HEK293 (cell line): ENCODE results near the gene PPP1CA.

Experiments used
- BCL11A ChIP-seq: fragments of 450-650 bp; formaldehyde crosslinking; IDR thresholded peaks from 2 replicates; pipeline ENCODE4 v1.5.1; 2016; ENCODE audit warnings: low read depth, missing biosample characterization, missing genetic modification characterization
- GLIS1 ChIP-seq: fragments of 450-650 bp; formaldehyde crosslinking; IDR thresholded peaks from 2 replicates; pipeline ENCODE4 v1.5.1; 2016; ENCODE audit warnings: missing biosample characterization, missing genetic modification characterization
- GLIS2 ChIP-seq: fragments of 450-650 bp; formaldehyde crosslinking; IDR thresholded peaks from 2 replicates; pipeline ENCODE4 v1.5.1; 2016; ENCODE audit warnings: missing biosample characterization, missing genetic modification characterization
- KLF16 ChIP-seq: fragments of 450-650 bp; formaldehyde crosslinking; IDR thresholded peaks from 2 replicates; pipeline ENCODE4 v1.5.1; 2017; ENCODE audit warnings: missing biosample characterization, missing genetic modification characterization
- KLF8 ChIP-seq: fragments of 450-650 bp; formaldehyde crosslinking; IDR thresholded peaks from 2 replicates; pipeline ENCODE4 v1.5.1; 2016; ENCODE audit warnings: missing biosample characterization, missing genetic modification characterization
- MEIS1 ChIP-seq: sonication (generic); formaldehyde crosslinking; IDR thresholded peaks from 2 replicates; pipeline ENCODE4 v1.8.1; 2022; ENCODE audit warnings: missing genetic modification reagents, mild to moderate bottlenecking, borderline replicate concordance
- SALL2 ChIP-seq: fragments of 450-650 bp; formaldehyde crosslinking; IDR thresholded peaks from 2 replicates; pipeline ENCODE4 v1.5.0; 2017; ENCODE audit warnings: missing biosample characterization, mild to moderate bottlenecking, missing genetic modification characterization, borderline replicate concordance
- TRIM28 ChIP-seq: IDR thresholded peaks from 2 replicates; pipeline ENCODE4 v1.6.1; 2011; ENCODE audit warnings: low read length, control low read depth, borderline replicate concordance
- ZBTB1 ChIP-seq: fragments of 450-650 bp; formaldehyde crosslinking; IDR thresholded peaks from 2 replicates; pipeline ENCODE4 v1.5.1; 2016; ENCODE audit warnings: missing biosample characterization, missing genetic modification characterization
- ZBTB10 ChIP-seq: fragments of 450-650 bp; formaldehyde crosslinking; IDR thresholded peaks from 2 replicates; pipeline ENCODE4 v1.5.1; 2016; ENCODE audit warnings: missing biosample characterization, missing genetic modification characterization
- ZBTB11 ChIP-seq: fragments of 450-650 bp; formaldehyde crosslinking; conservative IDR thresholded peaks from 2 replicates; pipeline ENCODE4 v1.5.1; 2016; ENCODE audit warnings: low read depth, missing biosample characterization, missing genetic modification characterization
- ZIC2 ChIP-seq: fragments of 450-650 bp; formaldehyde crosslinking; IDR thresholded peaks from 2 replicates; pipeline ENCODE4 v1.5.1; 2016; ENCODE audit warnings: missing biosample characterization, missing genetic modification characterization
- ZNF133 ChIP-seq: fragments of 450-650 bp; formaldehyde crosslinking; IDR thresholded peaks from 2 replicates; pipeline ENCODE4 v1.5.1; 2016; ENCODE audit warnings: missing biosample characterization, missing genetic modification characterization
- ZNF16 ChIP-seq: fragments of 450-650 bp; formaldehyde crosslinking; IDR thresholded peaks from 2 replicates; pipeline ENCODE4 v1.5.1; 2016; ENCODE audit warnings: low read depth, missing biosample characterization, missing genetic modification characterization
- ZNF214 ChIP-seq: fragments of 450-650 bp; formaldehyde crosslinking; IDR thresholded peaks from 2 replicates; pipeline ENCODE4 v1.5.1; 2017; ENCODE audit warnings: missing biosample characterization, mild to moderate bottlenecking, missing genetic modification characterization, borderline replicate concordance
- ZNF239 ChIP-seq: fragments of 450-650 bp; formaldehyde crosslinking; IDR thresholded peaks from 2 replicates; pipeline ENCODE4 v1.5.1; 2016; ENCODE audit warnings: missing biosample characterization, missing genetic modification characterization
- ZNF341 ChIP-seq: fragments of 450-650 bp; formaldehyde crosslinking; IDR thresholded peaks from 2 replicates; pipeline ENCODE4; 2016; ENCODE audit warnings: low read depth, missing biosample characterization, missing genetic modification characterization
- ZNF449 ChIP-seq: fragments of 450-650 bp; formaldehyde crosslinking; IDR thresholded peaks from 2 replicates; pipeline ENCODE4 v1.5.1; 2017; ENCODE audit warnings: missing biosample characterization, mild to moderate bottlenecking, missing genetic modification characterization, moderate library complexity
- ZNF488 ChIP-seq: fragments of 450-650 bp; formaldehyde crosslinking; IDR thresholded peaks from 2 replicates; pipeline ENCODE4 v1.5.1; 2016; ENCODE audit warnings: missing biosample characterization, missing genetic modification characterization
- ZNF529 ChIP-seq: fragments of 450-650 bp; formaldehyde crosslinking; IDR thresholded peaks from 2 replicates; pipeline ENCODE4 v1.5.1; 2017; ENCODE audit warnings: missing genetic modification characterization, missing biosample characterization; ENCODE audit not compliant: insufficient replicate concordance
- ZNF571 ChIP-seq: fragments of 450-650 bp; formaldehyde crosslinking; IDR thresholded peaks from 2 replicates; pipeline ENCODE4 v1.5.0; 2017; ENCODE audit warnings: missing biosample characterization, missing genetic modification characterization
- ZNF585B ChIP-seq: fragments of 450-650 bp; formaldehyde crosslinking; IDR thresholded peaks from 2 replicates; pipeline ENCODE4 v1.5.1; 2016; ENCODE audit warnings: missing biosample characterization, missing genetic modification characterization
- ZNF701 ChIP-seq: fragments of 450-650 bp; formaldehyde crosslinking; IDR thresholded peaks from 2 replicates; pipeline ENCODE4 v1.5.1; 2016; ENCODE audit warnings: missing biosample characterization, missing genetic modification characterization
- ZNF707 ChIP-seq: fragments of 450-650 bp; formaldehyde crosslinking; IDR thresholded peaks from 2 replicates; pipeline ENCODE4 v1.5.1; 2016; ENCODE audit warnings: missing biosample characterization, missing genetic modification characterization
- ZNF76 ChIP-seq: fragments of 450-650 bp; formaldehyde crosslinking; IDR thresholded peaks from 2 replicates; pipeline ENCODE4; 2016; ENCODE audit warnings: low read depth, missing biosample characterization, missing genetic modification characterization, borderline replicate concordance
- TF ChIP-seq, protein P1 (sequence below): fragments of 450-650 bp; formaldehyde crosslinking; IDR thresholded peaks from 2 replicates; pipeline ENCODE4 v1.5.1; 2017; ENCODE audit warnings: missing biosample characterization, missing genetic modification characterization
- TF ChIP-seq, protein P2 (sequence below): fragments of 450-650 bp; formaldehyde crosslinking; IDR thresholded peaks from 2 replicates; pipeline ENCODE4 v1.5.1; 2016; ENCODE audit warnings: missing biosample characterization, missing genetic modification characterization

The PPP1CA gene

DNA sequence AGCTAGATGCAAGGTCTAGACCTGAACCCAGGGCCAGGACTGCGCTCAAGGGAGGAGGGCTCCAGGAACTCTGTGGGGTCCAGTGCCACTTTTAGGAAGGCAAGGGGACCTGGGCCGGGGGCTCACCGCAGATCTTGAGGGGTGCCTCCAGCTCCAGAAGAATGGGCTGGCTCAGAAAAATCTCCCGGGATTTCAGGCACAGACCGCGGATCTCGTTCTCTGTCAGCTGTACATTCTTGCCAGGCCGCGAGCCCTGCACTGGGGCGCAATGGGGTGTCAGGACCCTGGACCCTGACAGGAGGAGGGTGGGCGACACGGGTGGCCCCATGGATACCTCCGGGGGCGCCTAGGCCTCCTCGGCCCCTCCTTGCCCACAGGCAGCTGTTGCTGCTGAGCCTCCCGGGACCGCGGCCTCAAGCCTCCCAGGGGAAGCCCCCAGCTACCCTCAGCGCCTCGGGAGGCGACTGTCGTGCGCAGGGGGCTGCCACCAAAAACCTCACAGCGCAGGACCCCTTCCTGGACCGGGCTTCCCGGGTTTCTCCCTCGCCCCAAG is 640 bp downstream of the PPP1CA start (continued):
- TF ChIP-seq, protein P1, sequence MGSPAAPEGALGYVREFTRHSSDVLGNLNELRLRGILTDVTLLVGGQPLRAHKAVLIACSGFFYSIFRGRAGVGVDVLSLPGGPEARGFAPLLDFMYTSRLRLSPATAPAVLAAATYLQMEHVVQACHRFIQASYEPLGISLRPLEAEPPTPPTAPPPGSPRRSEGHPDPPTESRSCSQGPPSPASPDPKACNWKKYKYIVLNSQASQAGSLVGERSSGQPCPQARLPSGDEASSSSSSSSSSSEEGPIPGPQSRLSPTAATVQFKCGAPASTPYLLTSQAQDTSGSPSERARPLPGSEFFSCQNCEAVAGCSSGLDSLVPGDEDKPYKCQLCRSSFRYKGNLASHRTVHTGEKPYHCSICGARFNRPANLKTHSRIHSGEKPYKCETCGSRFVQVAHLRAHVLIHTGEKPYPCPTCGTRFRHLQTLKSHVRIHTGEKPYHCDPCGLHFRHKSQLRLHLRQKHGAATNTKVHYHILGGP (tag by site-specific recombination) = no peak
- TF ChIP-seq ZNF239 (tag by site-specific recombination) = no peak
- TF ChIP-seq MEIS1 (CRISPR knock-in tag) = no peak
- TF ChIP-seq ZBTB11 (tag by site-specific recombination) = no peak
- TF ChIP-seq, protein P2, sequence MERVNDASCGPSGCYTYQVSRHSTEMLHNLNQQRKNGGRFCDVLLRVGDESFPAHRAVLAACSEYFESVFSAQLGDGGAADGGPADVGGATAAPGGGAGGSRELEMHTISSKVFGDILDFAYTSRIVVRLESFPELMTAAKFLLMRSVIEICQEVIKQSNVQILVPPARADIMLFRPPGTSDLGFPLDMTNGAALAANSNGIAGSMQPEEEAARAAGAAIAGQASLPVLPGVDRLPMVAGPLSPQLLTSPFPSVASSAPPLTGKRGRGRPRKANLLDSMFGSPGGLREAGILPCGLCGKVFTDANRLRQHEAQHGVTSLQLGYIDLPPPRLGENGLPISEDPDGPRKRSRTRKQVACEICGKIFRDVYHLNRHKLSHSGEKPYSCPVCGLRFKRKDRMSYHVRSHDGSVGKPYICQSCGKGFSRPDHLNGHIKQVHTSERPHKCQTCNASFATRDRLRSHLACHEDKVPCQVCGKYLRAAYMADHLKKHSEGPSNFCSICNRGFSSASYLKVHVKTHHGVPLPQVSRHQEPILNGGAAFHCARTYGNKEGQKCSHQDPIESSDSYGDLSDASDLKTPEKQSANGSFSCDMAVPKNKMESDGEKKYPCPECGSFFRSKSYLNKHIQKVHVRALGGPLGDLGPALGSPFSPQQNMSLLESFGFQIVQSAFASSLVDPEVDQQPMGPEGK (tag by site-specific recombination) = peak; percentile 58; the same call in 1 of the 2 replicates
- no peak for TF ChIP-seq SALL2 (tag by site-specific recombination)
- no peak for TF ChIP-seq ZNF585B
- TF ChIP-seq ZNF488 = no peak
- TF ChIP-seq ZNF701 (tag by site-specific recombination) = no peak
- peak; percentile 96 for TF ChIP-seq GLIS2 (tag by site-specific recombination)
- peak; percentile 53 for TF ChIP-seq ZBTB10 (tag by site-specific recombination)
- TF ChIP-seq ZNF449 (tag by site-specific recombination) = no peak
- TF ChIP-seq ZNF133 (tag by site-specific recombination) = no peak
- peak; percentile 72; the same call in 1 of the 2 replicates for TF ChIP-seq ZIC2 (tag by site-specific recombination)
- TF ChIP-seq BCL11A (tag by site-specific recombination) = no peak
- TF ChIP-seq ZNF16 (tag by site-specific recombination) = no peak
- TF ChIP-seq ZNF707 (tag by site-specific recombination) = no peak
- TF ChIP-seq ZNF214 (tag by site-specific recombination) = no peak
- no peak for TF ChIP-seq KLF16 (tag by site-specific recombination)
- TF ChIP-seq ZNF529 (tag by site-specific recombination) = no peak
- TF ChIP-seq KLF8 (tag by site-specific recombination) = no peak; the same call in 1 of the 2 replicates
- TF ChIP-seq ZNF571 (tag by site-specific recombination) = no peak
- TF ChIP-seq GLIS1 (tag by site-specific recombination) = peak; percentile 70
- TF ChIP-seq ZNF341 (tag by site-specific recombination) = peak; percentile 22; the same call in 1 of the 2 replicates
- TF ChIP-seq ZBTB1 (tag by site-specific recombination) = no peak
- TF ChIP-seq TRIM28 = no peak
- TF ChIP-seq ZNF76 = 0 out of 2 replicates have a peak, but pooled peaks have one; percentile 14
